Measurements from ENCODE around the gene LGI4.

GRCh38 chr19:35123573-35123972, 11.3 kb downstream of the LGI4 start:
- no peak for TF ChIP-seq CTCF (IDR thresholded peaks at IDR 0.05 in 2 of 3, conservative IDR thresholded peaks at IDR 0.05 in 1 of 3; ENCODE audit: borderline replicate concordance in 1 of 3, insufficient read depth in 1 of 3, low read depth in 2 of 3, low read length in 2 of 3)
- no peak for TF ChIP-seq FOSL1 (IDR thresholded peaks at IDR 0.05; ENCODE audit: low read depth)
